AG09309 (cell line): Measurements from ENCODE around the gene USP43.

Experiments used
- DNase-seq: peaks from one replicate; pipeline ENCODE4 v3.0.0-alpha.2; 2010; ENCODE audit warnings: low read depth
- H3K4me3 ChIP-seq: 2 replicates; pipeline ENCODE4 v1.5.1; 2011; ENCODE audit warnings: mild to moderate bottlenecking, low read depth, low read length, moderate library complexity; ENCODE audit not compliant: control insufficient read depth
- TF ChIP-seq, protein P1 (sequence below): IDR thresholded peaks from 2 replicates; pipeline ENCODE4 v1.5.1; 2011; ENCODE audit warnings: mild to moderate bottlenecking, low read depth, low read length, inconsistent platforms; ENCODE audit not compliant: insufficient read depth, control insufficient read depth; ENCODE audit errors: missing control alignments

Gene USP43

DNA sequence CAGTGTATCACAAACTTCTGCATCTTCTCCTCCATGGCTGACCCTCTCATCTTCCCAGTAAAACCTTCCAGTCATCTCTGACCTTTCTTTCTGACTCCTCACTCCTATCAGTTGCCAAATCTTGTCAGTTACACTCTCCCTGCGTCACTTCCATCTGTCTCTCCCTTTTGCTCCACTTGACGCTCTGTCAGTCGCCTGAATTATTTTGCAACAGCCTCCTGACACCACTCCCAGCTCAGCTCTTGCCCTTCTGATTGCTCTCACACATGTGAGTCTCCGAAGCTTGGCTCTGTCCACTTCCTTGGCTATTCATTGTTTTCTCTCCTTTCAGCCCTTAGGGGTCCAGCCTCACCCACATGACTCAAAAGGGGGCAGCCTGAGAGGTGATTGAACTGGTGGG is 118.3 kb downstream of the USP43 start:
- DNase-seq, result no peak
- TF ChIP-seq, protein P1, sequence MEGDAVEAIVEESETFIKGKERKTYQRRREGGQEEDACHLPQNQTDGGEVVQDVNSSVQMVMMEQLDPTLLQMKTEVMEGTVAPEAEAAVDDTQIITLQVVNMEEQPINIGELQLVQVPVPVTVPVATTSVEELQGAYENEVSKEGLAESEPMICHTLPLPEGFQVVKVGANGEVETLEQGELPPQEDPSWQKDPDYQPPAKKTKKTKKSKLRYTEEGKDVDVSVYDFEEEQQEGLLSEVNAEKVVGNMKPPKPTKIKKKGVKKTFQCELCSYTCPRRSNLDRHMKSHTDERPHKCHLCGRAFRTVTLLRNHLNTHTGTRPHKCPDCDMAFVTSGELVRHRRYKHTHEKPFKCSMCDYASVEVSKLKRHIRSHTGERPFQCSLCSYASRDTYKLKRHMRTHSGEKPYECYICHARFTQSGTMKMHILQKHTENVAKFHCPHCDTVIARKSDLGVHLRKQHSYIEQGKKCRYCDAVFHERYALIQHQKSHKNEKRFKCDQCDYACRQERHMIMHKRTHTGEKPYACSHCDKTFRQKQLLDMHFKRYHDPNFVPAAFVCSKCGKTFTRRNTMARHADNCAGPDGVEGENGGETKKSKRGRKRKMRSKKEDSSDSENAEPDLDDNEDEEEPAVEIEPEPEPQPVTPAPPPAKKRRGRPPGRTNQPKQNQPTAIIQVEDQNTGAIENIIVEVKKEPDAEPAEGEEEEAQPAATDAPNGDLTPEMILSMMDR, result no peak
- no peak overlapping the region for H3K4me3 ChIP-seq

DNA sequence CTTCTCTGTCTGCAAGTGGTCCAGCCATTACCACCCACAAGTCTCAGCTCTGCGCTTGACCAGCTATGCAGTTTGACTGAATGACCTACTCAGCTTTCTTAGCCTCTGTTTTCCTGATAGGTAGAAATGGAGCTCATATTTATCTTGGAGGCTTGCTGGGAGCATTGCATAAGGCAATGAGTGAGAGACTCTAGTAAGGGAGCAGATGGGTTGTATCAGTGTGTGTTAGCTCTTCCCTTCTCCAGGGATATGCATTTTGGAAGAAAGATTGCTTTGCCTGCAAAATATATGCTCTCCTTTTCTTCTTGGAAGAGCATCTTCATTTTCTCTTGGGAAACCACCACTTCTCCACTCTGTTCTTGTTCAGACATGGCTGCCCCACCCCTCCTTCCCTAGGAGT is 120.0 kb downstream of the USP43 start:
- no peak for DNase-seq
- H3K4me3 ChIP-seq, result no peak overlapping the region
- TF ChIP-seq, protein P1, result no peak

DNA sequence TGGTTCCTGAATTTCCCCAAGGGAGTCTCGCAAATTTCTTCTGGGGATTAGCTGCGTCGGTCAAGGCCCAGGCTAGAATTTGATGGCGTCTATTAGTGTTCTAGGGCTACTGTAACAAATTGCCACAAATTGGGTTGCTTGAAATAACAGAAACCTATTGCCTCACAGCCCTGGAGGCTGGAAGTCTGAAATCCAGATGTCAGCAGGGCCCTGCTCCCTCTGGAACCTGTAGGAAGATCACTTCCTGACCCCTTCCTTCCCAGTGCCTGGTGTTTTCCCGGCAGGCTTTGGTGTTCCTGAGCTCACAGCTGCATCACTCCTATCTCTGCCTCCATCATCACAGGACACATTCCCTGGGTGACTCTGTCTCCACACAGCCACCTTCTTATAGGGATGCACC is 121.7 kb downstream of the USP43 start:
- no peak for DNase-seq
- no peak overlapping the region for H3K4me3 ChIP-seq
- TF ChIP-seq, protein P1, result no peak

DNA sequence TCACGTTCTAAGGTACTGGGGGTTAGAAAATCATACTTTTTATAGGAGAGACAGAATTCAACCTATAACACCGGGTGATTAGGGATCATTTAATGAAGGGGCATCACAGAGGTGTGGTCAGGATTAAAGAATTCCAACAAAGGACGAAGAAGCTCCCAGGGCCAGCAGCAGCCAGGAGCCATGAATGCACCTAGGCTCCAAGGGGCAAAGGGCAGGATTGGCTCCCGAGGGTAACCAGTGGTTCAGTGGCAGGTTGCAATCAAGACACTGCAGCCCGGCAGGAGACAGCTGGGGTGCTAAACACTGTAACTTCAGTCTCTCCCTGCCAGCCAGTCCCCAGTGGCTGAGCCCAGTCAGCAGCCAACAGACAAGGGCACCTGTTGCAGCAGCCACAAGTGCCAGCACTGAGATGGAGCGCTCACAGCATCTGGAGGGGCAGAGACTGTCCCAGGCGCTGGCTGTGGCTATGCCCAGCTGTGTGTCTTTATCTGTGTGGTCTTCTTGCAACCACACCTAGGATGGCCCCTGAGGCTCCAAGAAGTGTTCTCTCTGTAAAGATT is 122.2 kb downstream of the USP43 start:
- DNase-seq, result no peak
- TF ChIP-seq, protein P1, result no peak
- H3K4me3 ChIP-seq, result no peak overlapping the region

DNA sequence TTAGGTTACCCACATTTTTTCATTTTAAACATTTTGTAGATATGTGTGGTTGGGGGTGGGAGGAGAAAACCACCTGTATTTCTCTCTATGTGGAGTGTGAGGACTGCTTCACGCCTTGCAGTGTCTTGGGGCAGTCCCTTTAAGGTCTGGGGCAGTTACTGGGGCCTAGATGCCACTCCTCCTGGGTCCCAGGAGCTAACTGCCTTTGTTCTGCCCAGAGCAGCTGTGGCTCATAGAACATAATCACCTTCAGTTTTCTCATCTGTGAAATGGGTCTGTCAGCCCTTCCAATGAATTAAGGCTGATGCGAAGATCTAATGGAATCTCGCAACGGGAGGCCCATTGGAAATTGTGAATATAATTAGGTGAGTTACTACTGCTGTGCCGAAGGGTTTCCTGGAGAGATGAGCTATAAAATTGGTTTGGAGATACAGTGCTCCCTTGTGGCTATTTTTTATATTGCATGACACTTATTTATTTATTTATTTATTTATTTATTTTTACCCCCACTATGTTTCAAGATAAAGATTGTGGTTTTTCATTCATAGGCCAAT is 123.1 kb downstream of the USP43 start:
- TF ChIP-seq, protein P1, result peak; percentile 39
- no peak for DNase-seq
- H3K4me3 ChIP-seq, result no peak overlapping the region

GRCh38 chr17:9769036-9769695 is 123.8 kb downstream of the USP43 start:
- TF ChIP-seq, protein P1, result no peak

More at GRCh38 chr17:9769036-9769695, 123.8 kb downstream of the USP43 start:
- DNase-seq, result no peak
- no peak overlapping the region for H3K4me3 ChIP-seq
